Measurements from ENCODE around the gene ANKRD13C.

ANKRD13C gene

GRCh38 chr1:70293186-70293843 lies 61.2 kb downstream of the ANKRD13C start:
- no peak for DNase-seq

GRCh38 chr1:70290218-70290617 lies 64.3 kb downstream of the ANKRD13C start:
- DNase-seq: no peak

DNA sequence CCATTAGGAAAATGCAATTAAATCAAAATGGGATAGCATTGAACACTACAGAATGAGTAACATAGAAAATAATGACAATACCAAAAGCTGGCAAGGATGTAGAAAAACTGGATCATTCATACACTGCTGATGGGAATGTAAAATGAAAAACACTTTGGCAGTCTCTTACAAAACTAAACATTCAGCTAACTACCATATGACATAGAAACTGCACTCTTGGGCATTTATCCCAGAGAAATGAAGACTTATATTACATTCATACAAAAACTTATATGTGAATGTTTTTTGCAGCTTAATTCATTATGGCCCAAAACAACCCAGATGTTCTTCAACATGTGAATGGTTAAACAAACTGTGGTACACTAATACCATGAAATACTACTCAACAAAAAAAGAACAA lies 66.4 kb downstream of the ANKRD13C start:
- DNase-seq: no peak

DNA sequence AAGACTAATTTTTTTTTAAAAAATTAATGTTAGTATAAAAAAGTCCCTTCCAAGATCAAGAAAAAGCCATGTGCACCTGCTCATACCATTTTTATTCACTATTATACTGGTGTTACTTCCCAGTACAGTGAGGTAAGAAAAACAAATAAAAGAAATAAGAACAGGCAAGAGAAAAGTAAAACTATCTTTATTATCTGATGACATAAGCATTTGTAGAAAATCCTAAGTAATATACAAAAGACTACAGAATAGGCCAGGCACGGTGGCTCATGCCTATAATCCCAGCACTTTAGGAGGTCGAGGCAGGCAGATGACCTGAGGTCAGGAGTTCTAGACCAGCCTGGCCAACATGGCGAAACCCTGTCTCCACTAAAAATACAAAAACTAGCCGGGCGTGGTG lies 68.1 kb downstream of the ANKRD13C start:
- DNase-seq: no peak

- DNase-seq: no peak
These were observed 70.2 kb downstream of the ANKRD13C start for GRCh38 chr1:70284366-70284765.

DNA sequence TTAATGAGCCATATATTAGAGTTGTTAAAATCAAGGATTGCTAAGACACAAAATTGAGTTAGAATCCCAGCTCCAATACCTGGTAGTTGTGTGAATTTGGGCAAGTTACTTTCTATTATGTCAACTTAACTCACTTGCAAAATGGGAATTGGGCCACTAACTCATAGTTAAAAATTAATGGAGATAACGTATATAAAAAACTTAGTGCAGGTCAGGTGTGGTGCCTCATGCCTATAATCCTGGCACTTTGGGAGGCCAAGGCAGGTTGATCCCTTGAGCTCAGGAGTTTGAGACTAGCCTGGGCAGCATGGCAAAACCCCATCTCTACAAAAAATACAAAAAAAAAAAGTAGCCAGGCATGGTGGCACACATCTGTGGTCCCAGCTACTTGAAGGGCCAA lies 75.8 kb downstream of the ANKRD13C start:
- DNase-seq: no peak

DNA sequence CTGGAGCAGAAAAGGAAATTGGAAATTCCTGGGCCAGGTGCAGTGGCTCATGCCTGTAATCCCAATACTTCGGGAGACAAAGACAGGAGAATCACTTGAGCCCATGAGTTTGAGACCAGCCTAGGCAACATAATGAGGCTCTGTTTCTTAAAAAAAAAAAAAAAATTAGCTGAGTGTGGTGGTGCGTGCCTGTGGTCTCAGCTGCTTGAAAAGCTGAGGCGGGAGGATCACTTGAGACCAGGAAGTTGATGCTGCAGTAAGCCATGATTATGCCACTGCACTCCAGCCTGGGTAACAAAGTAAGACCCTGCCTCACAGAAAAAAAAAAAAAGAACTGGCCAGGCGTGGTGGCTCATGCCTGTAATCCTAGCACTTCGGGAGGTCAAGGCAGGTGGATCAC lies 76.6 kb downstream of the ANKRD13C start:
- DNase-seq: no peak

DNA sequence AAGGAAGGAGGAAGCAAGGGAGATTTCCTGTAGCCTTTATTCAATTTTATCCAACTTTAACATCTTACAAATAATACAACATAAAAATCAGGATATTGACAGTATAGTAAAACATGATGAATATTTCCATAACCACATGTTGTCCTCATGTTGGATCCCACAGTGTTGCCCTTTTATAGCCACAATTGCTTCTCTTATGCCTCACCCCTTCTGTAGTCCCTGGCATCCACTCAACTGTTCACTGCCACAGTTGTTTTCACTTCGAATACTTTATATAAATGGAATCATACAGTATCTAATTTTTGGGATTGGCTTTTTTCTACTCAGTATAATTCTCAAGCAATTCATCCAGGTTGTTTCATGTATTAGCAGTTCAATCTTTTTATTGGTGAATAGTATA lies 88.6 kb downstream of the ANKRD13C start:
- DNase-seq: no peak

GRCh38 chr1:70264839-70265238 lies 89.7 kb downstream of the ANKRD13C start:
- DNase-seq: peak; percentile 58

GRCh38 chr1:70256664-70257063 lies 97.9 kb downstream of the ANKRD13C start:
- DNase-seq: no peak

DNA sequence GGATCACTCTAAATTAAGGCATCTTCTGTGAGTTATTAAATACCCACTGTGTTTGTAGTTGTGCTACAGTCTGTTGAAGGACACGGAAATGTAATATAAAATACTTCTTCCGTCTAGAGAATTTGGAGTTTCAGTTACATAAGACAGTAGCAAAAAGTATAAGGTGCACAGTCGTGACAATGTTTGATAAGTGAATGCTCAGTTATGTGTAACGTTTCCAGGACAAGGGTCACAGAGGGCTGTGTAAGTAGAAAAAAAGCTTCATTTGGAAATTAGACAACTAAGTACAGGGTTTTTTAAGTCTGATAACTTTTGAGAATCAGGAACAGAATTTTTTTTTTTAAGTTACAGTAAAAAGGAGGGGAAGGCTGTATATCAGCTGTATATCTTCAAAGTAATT lies 105.8 kb downstream of the ANKRD13C start:
- no peak for DNase-seq

GRCh38 chr1:70247768-70248167 lies 106.8 kb downstream of the ANKRD13C start:
- no peak for DNase-seq

DNA sequence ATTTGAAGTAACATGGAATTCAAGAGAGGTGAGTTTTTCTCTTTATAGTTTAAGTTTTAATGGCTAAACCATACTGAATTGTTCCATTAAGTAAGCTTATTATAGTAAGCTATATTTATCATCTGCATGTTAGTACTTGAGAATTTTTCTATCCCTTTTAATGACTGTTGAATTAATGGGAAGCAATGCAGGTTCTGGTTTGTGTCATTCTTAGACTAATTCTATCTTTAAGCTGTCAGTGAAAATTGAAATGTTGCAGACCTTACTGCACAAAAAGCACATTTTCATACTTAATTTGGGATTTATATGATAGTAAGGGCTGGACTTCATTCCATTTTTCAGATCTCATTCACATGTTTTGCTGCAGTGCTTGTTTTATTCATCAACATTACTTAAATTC lies 107.4 kb downstream of the ANKRD13C start:
- no peak for DNase-seq

- no peak for DNase-seq
These were observed 114.6 kb downstream of the ANKRD13C start for GRCh38 chr1:70239940-70240339.

DNA sequence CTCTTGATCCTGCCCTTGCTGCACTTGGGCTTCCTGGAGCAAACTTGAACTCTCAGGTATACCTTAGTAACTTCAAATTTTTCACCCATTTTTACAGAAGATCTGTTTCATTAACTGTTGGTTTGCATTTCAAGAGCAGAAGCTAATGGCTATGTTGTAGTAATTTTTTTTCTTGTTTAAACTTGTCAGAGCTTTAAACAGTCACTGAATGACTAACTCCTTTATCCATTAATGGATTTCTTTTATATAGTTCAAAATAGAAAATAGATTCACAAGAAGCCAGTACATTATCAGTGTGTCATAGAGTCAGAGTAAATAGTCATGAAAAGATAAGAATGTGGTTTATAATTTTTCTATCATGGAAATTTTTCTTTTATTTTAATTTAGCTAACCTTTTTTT lies 119.8 kb downstream of the ANKRD13C start:
- no peak for DNase-seq

- DNase-seq: no peak
These were observed 123.0 kb downstream of the ANKRD13C start for GRCh38 chr1:70231475-70231874.

- no peak for DNase-seq
These were observed 125.9 kb downstream of the ANKRD13C start for GRCh38 chr1:70228670-70229069.

GRCh38 chr1:70227439-70227838 lies 127.1 kb downstream of the ANKRD13C start:
- DNase-seq: no peak

DNA sequence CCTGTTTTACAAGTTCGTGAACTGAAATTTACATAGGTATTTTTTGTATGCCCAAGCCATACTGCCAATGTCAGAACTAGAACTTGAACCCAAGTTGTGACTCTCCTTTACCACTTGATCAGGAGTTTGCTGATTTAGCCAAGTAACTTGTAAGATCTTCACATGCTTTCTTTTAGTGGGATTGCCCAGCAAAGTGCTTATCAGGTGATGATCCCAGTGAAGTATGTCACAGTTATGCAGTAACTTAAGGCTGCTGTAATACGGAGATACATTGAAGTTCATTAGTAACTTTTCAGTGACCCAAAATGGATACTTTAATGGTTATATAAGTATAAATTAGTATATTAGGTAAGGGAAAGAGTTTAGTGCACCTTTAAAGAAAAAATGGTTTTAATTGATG lies 129.6 kb downstream of the ANKRD13C start:
- DNase-seq: no peak

- DNase-seq: no peak
These were observed 131.7 kb downstream of the ANKRD13C start for GRCh38 chr1:70222716-70223235.

DNA sequence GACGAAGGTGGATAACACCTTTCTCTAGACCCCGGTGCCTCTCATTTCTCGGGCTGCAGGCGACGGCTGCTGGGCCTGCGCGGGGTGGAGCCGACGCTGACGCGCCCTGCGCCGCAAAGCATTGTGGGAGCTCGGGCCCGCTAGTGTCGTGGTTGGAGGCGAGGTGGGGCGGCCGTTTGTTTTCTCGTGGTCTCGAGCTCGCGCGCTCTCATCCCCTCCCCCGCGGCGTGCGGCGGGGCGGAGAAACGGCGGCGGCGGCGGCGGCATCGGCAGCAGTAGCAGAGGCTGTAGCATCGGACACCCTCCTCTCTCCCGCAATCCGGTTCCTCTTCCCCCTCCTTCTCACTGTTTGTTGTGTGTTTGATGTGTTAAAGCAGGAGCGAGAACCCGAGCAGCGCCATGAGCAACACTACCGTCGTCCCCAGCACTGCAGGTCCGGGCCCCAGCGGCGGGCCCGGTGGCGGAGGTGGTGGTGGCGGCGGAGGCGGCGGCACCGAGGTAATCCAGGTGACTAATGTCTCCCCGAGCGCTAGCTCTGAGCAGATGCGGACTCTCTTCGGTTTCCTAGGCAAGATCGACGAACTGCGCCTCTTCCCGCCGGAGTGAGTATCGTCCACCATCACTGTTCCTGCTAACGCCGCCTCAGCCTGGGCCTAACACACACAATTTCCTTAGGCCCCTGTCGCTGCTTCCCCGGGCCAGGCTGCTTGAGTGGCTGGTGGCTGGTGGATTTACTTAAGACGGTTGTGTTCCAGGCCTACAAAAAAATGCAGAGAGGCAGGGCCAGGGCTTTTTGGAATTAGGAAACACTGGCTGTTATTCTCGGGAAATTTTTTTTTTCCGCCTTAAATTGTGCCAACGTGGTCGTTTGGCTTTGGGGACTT lies 133.0 kb downstream of the ANKRD13C start, which contains the start of gene SRSF11:
SRSF11 (plus strand) TSS at position 143 of the 884 bp plus-strand sequence; CDS start at position 400, 257 bp downstream.
- peak; percentile 91 for DNase-seq

DNA sequence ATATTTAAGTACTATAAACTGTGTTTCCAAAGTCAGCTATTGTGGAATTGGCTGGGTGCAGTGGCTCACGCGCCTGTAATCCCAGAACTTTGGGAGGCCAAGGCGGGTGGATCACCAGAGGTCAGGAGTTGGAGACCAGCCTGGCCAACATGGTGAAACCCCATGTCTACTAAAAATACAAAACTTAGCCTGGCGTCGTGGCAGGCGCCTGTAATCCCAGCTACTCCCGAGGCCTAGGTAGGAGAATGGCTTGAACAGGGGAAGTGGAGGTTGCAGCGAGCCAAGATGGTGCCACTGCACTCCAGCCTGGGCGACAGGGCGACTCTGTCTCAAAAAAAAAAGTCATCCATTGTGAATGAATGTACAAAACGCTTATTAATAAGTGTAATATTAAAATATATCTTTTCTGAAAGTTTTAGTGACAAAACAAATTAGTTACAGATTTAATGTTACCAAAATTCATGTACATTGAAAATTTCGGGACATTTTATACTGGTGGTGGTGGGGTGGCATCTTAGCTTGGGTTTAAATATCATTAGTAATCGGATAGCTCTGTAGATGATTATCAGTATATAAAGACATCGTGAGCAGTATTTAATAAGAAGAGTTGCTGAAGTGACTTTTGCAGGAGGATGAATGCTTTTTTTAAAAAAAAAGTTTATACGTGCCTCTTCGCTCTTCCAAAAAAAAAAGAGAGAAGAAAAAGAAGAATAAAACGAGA lies 133.8 kb downstream of the ANKRD13C start:
- no peak for DNase-seq

DNA sequence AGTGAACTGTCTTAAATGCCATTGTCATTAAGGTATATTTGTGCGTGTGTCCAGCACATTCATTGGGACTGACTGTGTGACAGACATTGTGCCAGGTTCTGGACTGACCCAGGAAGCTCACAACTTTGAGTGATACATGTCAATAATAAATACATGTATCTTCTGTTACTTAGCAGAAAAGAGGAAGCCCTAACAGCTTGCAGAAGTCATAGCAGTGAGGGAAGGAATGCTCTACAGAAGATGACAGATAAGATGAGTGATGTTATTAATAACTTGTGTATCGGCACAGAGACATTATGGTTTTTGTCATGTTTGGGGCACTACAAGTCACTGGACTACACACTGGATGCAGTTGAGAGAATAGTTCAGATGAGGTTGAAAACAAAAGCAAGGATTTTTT lies 134.5 kb downstream of the ANKRD13C start:
- no peak for DNase-seq

Data from NCI-H226 (cell line).